GM19438 (cell line): ENCODE measurements around the gene METTL14.

ENCODE experiments used
- ATAC-seq: cut with Tn5 transposase; IDR thresholded peaks from one replicate; pipeline ENCODE4 v1.9.1; 2021; ENCODE audit warnings: low read depth; ENCODE audit not compliant: unreplicated experiment

The METTL14 gene

GRCh38 chr4:118756958-118757357 is 71.8 kb downstream of the METTL14 start:
- ATAC-seq: no peak

- no peak for ATAC-seq
Observed at GRCh38 chr4:118757761-118758251, 72.6 kb downstream of the METTL14 start.

GRCh38 chr4:118758293-118758692 is 73.1 kb downstream of the METTL14 start:
- no peak for ATAC-seq

- no peak for ATAC-seq
Observed at GRCh38 chr4:118759481-118759880, 74.3 kb downstream of the METTL14 start.

GRCh38 chr4:118760092-118760491 is 74.9 kb downstream of the METTL14 start:
- ATAC-seq: peak; percentile 42

- ATAC-seq: peak; percentile 96
Observed at GRCh38 chr4:118760493-118760892, 75.3 kb downstream of the METTL14 start.

- no peak for ATAC-seq
Observed at GRCh38 chr4:118761397-118762016, 76.3 kb downstream of the METTL14 start.

- no peak for ATAC-seq
Observed at GRCh38 chr4:118762155-118762554, 77.0 kb downstream of the METTL14 start.

- ATAC-seq: no peak
Observed at GRCh38 chr4:118762730-118763477, 77.7 kb downstream of the METTL14 start.
